CD4-positive, alpha-beta T cell treated with Interleukin-2 at 100 ng/mL for 4 hours (primary cell): ENCODE data around the gene WBP2.
"Not testable (repeated sequence)": the region's sequence is repeated elsewhere in the genome, so short reads cannot be mapped to it uniquely, and the experiment has no call there.

Experiments
- DNase-seq: peaks from one replicate; pipeline ENCODE4 v3.0.0-alpha.2; 2020; ENCODE audit warnings: low spot score

WBP2 gene

DNA sequence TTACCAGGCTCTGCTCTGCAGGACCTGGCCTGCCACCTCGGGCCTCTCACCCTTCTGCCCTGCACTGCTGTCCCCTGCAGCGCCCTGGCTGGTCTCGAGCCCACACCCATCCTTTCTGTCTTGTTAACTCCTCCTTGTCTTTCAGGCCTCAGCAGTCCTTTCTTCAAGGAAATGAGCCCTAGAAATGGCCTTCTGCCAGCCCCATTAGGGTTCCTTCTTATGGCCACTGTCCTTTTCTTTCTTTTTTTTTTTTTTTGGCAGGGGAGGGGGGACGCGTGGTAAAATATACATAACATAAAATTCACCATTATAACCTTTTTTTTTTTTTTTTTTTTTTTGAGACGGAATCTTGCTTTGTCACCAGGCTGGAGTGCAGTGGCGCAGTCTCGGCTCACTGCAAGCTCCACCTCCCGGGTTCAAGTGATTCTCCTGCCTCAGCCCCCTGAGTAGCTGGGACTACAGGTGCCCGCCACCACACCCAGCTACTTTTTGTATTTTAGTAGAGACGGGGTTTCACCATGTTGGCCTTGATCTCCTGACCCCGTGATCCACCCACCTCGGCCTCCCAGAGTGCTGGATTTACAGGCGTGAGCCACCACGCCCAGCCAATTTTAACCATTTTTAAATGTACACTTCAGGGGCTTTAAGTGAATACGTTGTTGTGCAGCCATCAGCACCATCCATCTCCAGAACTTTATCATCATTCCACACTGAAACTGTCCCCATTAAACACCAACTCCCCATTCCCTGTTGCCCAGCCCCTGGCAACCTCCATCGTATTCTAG, 10.5 kb upstream of the WBP2 start:
- DNase-seq, result not testable (repeated sequence)

GRCh38 chr17:75864887-75865286, 9.8 kb upstream of the WBP2 start:
- DNase-seq, result peak; percentile 43

DNA sequence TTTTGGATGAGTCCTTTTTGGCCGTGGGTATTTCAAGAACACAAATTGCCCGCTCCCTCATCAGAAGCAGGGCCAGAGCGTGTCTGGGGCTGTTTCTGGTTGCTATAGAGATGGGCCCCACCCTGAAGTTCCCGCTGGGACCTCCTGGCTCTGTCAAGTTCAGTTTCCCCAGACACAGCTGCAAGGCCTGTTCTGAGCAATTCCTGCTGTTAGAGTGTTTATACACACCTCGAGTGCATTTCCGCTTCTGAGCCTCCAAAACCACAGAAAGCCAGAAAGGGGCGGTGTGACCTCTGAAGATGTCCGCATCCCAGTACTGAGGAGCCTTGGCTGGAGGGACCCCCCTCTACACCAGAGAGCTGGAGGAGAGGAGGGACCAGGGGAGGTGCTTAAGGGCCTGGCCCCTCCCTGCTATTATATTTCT, 9.3 kb upstream of the WBP2 start:
- DNase-seq, result peak; percentile 51

DNA sequence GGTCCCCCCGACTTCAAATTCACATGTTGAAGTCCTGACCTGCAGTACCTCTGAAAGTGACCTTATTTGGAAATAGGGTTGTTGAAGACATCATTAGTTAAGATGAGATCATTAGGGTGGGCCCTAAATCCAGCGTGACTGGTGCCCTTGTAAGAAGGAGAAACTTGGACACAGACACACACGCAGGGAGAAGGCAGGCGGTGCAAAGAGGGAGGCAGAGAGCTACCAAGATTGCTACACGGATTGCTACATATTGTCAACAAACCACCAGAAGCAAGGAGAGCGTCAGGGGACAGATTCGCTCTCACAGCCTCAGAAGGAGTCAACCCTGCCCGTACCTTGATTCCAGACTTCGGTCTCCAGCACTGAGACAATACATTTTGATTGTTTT, 6.8 kb upstream of the WBP2 start:
- no peak for DNase-seq

- not testable (repeated sequence) for DNase-seq
These were observed 4.2 kb upstream of the WBP2 start for GRCh38 chr17:75859358-75859757.

- no peak for DNase-seq
These were observed 1.1 kb upstream of the WBP2 start for GRCh38 chr17:75856062-75856756.

- no peak for DNase-seq
These were observed 240 bp downstream of the WBP2 start for GRCh38 chr17:75854881-75855309.

GRCh38 chr17:75854101-75854748, 910 bp downstream of the WBP2 start:
- DNase-seq, result no peak

GRCh38 chr17:75853433-75853832, 1.7 kb downstream of the WBP2 start:
- no peak for DNase-seq

GRCh38 chr17:75851693-75851991, 3.5 kb downstream of the WBP2 start:
- DNase-seq, result not testable (repeated sequence)

GRCh38 chr17:75850928-75851692, 4.0 kb downstream of the WBP2 start:
- no peak for DNase-seq

DNA sequence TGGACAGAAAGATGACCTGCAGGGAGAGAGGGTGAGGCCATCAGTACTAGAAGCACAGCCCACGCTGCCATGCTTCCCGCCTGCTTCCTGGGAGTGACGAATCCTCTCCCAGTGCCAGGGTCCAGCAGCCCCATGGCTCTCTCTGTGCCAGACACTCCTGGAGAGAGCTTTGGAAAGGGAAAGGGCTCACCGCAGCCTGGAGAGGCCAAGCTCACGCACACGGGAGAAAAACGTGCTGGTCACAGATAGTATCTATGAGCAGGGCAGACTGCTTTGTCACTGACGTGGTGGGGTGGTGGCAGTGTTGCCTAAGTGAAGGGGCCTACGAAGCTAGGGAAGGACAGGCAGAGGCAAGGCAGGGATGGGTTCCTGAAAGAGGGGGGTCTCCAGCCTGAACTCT, 5.4 kb downstream of the WBP2 start:
- DNase-seq, result no peak

- DNase-seq, result no peak
These were observed 5.9 kb downstream of the WBP2 start for GRCh38 chr17:75849279-75849646.

GRCh38 chr17:75848523-75849278, 6.4 kb downstream of the WBP2 start:
- DNase-seq, result peak; percentile 84

DNA sequence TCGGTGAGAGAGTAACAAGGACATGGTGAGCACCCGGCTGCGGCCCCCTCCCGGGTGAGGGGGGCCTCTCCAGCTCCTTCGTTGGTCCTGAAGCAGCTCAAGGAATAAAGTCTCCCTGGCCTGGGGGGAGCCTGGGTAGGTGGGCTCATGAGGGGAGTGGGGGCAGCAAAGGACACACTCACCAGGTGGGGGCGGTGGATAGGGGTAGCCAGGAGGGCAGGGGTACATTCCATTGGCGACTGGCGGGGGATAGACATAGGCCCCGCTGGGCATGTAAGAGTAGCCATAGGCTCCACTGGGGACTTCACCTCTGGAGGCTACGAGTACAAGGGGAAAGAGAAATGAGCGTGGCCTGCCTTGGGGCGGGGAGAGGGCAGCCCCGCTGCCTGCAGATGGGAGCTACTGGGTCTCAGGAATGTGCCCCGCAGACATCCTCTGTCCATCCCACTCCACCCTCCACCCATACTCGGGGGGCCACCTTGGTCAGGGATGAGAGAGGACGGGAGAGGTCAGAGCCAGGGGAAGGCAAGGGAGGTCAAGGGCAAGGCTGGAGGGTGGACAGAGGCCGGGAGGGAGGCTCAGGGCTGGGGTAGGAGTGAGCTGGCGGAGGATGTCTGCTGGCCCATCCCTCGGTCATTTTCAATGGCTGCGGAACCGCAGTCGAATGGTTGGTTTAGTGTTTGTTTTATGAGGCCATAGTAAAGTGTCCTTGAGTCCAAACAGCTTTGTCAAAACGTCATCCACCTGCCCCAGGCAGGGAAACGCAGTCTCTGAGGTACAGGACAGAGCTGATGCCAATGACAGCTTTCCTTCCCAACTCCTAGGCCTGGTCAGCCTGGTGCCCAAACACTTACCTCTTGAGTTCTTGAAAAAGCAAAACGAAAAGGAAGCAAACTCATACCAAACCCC, 7.3 kb downstream of the WBP2 start:
- no peak for DNase-seq

DNA sequence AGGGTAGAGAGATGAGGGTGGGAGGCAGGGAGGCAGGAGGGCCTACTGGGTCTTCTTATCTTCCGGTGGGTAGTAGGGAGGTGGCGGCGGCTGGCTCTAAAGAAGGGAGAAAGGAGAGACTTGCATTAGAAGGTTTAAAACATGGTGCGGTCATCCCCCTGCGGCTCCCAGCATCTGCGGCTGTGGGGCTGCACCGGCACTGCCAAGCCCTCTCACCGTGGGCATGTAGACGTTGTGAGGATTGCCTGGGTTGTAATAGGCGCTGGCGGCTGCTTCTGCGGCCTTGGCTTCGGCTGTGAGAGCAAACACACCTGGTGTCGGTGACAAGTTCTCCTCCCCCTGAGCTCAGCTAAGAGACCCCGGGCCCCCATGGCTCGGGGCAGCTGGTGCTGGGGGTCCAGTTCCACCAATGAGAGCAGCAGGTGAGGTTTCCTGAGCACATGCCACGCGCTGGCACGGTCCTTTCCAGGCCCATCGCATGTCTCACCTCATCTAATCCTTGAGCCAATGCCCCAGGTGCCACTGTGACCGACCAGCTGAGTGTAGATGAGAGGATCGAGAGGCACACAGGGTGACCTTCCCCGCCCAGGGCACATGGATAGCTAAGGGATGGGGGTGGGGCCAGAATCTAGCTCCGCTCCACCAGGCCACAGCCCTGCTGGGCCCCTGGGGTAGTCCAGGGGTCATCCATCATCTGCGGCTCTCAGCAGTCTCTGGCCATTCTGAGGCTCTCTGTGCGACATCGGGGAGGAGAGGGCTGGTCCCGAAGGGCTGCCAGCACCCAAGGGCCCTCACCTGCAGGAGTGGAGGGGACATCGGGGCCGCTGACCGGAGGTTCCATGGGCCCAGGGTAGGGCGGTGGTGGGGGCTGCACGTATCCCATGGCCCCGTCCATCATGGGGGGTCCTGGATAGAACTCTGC, 8.2 kb downstream of the WBP2 start:
- DNase-seq, result no peak

GRCh38 chr17:75845933-75846691, 9.0 kb downstream of the WBP2 start:
- DNase-seq, result no peak

GRCh38 chr17:75845058-75845711, 9.9 kb downstream of the WBP2 start:
- DNase-seq, result peak; percentile 62
